Measurements from ENCODE around the gene FAM120B.
A peak's percentile ranks its signal among the peaks of the same experiment; 100 is the strongest.
"Not testable (repeated sequence)": the region's sequence is repeated elsewhere in the genome, so short reads cannot be mapped to it uniquely, and the experiment has no call there.

The FAM120B gene

GRCh38 chr6:170394980-170395379 is 88.4 kb downstream of the FAM120B start:
- TF ChIP-seq, protein P1, sequence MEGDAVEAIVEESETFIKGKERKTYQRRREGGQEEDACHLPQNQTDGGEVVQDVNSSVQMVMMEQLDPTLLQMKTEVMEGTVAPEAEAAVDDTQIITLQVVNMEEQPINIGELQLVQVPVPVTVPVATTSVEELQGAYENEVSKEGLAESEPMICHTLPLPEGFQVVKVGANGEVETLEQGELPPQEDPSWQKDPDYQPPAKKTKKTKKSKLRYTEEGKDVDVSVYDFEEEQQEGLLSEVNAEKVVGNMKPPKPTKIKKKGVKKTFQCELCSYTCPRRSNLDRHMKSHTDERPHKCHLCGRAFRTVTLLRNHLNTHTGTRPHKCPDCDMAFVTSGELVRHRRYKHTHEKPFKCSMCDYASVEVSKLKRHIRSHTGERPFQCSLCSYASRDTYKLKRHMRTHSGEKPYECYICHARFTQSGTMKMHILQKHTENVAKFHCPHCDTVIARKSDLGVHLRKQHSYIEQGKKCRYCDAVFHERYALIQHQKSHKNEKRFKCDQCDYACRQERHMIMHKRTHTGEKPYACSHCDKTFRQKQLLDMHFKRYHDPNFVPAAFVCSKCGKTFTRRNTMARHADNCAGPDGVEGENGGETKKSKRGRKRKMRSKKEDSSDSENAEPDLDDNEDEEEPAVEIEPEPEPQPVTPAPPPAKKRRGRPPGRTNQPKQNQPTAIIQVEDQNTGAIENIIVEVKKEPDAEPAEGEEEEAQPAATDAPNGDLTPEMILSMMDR (conservative IDR thresholded peaks at IDR 0.05; ENCODE audit: low read depth): no peak
- ChIA-PET CTCF (no interaction called here), POLR2A (ENCODE audit: low non-redundant PET) (no interaction called here)
- H3K27ac ChIP-seq: no peak overlapping the region
- DNase-seq (ENCODE audit: low spot score): no peak

DNA sequence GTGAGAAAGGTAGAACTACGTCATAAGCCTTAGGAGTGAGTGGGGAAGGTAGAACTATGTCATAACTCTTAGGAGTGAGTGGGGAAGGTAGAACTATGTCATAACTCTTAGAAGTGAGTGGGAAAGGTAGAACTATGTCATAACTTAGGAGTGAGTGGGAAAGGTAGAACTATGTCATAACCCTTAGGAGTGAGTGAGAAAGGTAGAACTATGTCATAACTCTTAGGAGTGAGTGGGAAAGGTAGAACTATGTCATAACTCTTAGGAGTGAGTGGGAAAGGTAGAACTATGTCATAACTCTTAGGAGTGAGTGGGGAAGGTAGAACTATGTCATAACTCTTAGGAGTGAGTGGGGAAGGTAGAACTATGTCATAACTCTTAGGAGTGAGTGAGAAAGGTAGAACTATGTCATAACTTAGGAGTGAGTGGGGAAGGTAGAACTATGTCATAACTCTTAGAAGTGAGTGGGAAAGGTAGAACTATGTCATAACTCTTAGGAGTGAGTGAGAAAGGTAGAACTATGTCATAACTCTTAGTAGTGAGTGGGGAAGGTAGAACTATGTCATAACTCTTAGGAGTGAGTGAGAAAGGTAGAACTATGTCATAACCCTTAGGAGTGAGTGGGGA is 92.3 kb downstream of the FAM120B start:
- H3K27ac ChIP-seq; POLR2A ChIA-PET (ENCODE audit: low non-redundant PET); CTCF ChIA-PET: not testable (repeated sequence)

GRCh38 chr6:170399955-170400558 is 93.5 kb downstream of the FAM120B start:
- CTCF ChIA-PET; POLR2A ChIA-PET (ENCODE audit: low non-redundant PET): not testable (repeated sequence)
- H3K27ac ChIP-seq: peak overlapping the region; percentile 61
- peak; percentile 41 for DNase-seq (ENCODE audit: low spot score)

More for the DNA sequence above, 92.3 kb downstream of the FAM120B start:
- not testable (repeated sequence) for DNase-seq (ENCODE audit: low spot score)

- no peak for DNase-seq (ENCODE audit: low spot score)
- ChIA-PET CTCF (no interaction called here), POLR2A (ENCODE audit: low non-redundant PET) (no interaction called here)
- TF ChIP-seq, protein P1 (conservative IDR thresholded peaks at IDR 0.05; ENCODE audit: low read depth): no peak
- peak overlapping the region; percentile 61 for H3K27ac ChIP-seq
Observed at GRCh38 chr6:170402318-170403040, 95.9 kb downstream of the FAM120B start.

DNA sequence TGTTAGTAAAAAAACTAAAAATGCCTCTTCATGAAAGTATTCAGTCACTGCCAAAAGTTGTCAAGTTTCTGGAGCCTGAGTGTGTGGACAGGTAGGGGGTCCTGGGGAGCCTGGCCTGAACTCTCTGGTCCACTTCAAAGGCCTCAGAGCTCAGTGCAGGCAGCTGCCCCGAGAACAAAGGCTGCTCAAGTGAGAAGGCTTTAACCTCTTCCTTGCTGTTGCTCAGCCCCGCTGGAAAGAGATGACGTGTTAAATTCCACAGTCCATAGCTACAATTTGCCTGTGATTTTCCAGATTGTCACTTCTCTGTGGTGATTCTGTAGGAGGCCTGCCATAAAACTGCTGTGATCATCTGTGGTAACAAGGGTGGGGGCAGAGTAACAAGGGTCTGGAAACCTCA is 96.9 kb downstream of the FAM120B start:
- ChIA-PET POLR2A (ENCODE audit: low non-redundant PET) (no interaction called here), CTCF (no interaction called here)
- TF ChIP-seq, protein P1 (conservative IDR thresholded peaks at IDR 0.05; ENCODE audit: low read depth): no peak
- H3K27ac ChIP-seq: peak overlapping the region; percentile 62
- DNase-seq (ENCODE audit: low spot score): no peak

DNA sequence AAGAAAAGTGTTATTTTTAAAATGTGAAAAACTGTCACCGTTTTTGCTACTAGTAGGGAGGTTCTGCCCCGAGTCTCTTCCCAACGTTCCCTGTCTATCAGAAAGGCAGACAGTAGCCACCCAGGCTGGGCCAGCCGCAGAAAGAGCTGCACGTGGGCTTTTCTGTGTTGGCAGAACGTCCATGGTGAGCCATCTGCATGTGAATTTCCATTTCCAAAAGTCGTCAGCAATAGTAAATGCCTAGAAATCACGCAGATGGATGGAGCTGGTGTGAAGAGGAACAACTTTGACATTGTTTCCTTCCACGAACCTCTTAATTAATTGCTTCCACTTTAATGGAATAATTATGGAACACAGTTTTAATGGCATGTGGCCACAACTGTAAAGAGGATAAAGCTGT is 97.5 kb downstream of the FAM120B start:
- CTCF ChIA-PET: no interaction called here
- peak overlapping the region; percentile 62 for H3K27ac ChIP-seq
- DNase-seq (ENCODE audit: low spot score): no peak
- POLR2A ChIA-PET (ENCODE audit: low non-redundant PET): no interaction called here
- TF ChIP-seq, protein P1 (conservative IDR thresholded peaks at IDR 0.05; ENCODE audit: low read depth): no peak

DNA sequence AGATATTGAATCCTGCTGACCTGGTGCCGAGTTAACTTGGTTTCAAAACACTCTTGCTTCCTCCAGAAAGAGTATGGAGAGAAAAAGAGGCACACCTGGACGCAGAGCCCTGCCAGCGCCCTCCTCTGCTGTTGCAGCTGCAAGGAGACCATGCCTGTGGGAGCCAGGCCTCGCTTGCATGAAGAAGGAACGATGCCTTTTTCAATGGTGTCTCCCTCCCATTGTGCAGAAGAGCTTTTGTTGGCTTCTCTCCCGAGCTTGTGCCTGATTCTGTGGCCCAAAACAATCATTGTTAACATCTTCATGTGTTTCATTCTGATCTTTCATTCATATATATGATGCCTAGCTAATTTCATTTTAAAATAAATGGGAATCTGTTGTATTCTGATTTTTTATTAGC is 98.1 kb downstream of the FAM120B start:
- CTCF ChIA-PET: no interaction called here
- POLR2A ChIA-PET (ENCODE audit: low non-redundant PET): no interaction called here
- DNase-seq (ENCODE audit: low spot score): no peak
- TF ChIP-seq, protein P1 (conservative IDR thresholded peaks at IDR 0.05; ENCODE audit: low read depth): no peak
- H3K27ac ChIP-seq: peak overlapping the region; percentile 98

All from RWPE1 (cell line).